ENCODE results near the gene EDEM1. TPM values are rescaled to one million over a fixed set of nuclear protein-coding genes. Genes with fewer than 3 reads are reported as not detected.

Gene EDEM1
- total RNA-seq, 4 donors from 2014 or later = 18.4 to 41.7 (median 35.8) TPM

DNA sequence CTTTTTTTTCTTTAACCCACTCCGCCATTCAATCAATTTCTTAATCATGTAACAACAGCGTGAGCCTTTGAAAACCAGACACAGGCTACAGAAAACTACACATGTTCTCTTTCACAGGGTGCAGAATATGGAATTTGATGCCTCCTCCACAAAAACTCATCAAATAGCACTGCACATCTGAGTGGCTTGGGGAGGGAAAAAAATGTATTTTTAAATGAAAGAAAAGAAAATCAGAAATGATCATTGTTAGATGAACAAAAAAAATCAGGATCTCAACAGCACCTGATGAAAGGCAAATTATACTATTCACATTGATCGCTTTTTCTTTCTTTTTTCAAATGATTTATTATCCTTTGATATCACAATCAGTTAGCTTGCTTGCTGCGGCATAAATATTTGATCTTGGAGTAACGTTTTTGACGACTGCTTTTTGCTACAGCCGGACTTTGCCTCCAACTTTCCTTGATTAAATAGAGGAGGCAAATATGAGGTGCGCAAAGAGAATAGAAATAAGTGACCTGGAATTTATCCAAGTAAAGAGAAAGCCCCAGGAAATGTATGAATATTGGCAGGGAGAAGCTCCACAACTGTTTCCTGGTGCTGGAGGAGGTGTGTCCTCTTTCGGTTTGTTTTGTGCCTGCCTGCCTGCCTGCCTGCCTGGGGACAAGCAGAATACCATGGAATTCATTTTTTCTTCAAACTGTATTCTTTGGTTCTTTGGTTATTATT, 63.1 kb downstream of the EDEM1 start:
- no peak for ATAC-seq
- TF ChIP-seq EP300 (IDR thresholded peaks at IDR 0.05) (no peak), POLR2A (IDR thresholded peaks at IDR 0.05) (no peak), POLR2AphosphoS5 (IDR thresholded peaks at IDR 0.05) (no peak)
- TF ChIP-seq, protein P1, sequence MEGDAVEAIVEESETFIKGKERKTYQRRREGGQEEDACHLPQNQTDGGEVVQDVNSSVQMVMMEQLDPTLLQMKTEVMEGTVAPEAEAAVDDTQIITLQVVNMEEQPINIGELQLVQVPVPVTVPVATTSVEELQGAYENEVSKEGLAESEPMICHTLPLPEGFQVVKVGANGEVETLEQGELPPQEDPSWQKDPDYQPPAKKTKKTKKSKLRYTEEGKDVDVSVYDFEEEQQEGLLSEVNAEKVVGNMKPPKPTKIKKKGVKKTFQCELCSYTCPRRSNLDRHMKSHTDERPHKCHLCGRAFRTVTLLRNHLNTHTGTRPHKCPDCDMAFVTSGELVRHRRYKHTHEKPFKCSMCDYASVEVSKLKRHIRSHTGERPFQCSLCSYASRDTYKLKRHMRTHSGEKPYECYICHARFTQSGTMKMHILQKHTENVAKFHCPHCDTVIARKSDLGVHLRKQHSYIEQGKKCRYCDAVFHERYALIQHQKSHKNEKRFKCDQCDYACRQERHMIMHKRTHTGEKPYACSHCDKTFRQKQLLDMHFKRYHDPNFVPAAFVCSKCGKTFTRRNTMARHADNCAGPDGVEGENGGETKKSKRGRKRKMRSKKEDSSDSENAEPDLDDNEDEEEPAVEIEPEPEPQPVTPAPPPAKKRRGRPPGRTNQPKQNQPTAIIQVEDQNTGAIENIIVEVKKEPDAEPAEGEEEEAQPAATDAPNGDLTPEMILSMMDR (IDR thresholded peaks at IDR 0.05) = no peak
- peaks cover 0 to 5% (median 0%) of the 10 kb centered on the region in 3 donors for H3K4me1 ChIP-seq
- H3K9me3 ChIP-seq = no peaks in the 10 kb centered on the region
- H3K27ac ChIP-seq = no peak overlapping the region
- H3K27me3 ChIP-seq = no peaks in the 10 kb centered on the region
- no peaks in the 10 kb centered on the region for H3K36me3 ChIP-seq
- 14 to 20% methylated on average over 9 of the region's 9 CpGs for WGBS, 2 donors (ENCODE audit: low coverage in 1 of 2)
- peak overlapping the region; percentile 25 to 40 for H3K4me3 ChIP-seq

DNA sequence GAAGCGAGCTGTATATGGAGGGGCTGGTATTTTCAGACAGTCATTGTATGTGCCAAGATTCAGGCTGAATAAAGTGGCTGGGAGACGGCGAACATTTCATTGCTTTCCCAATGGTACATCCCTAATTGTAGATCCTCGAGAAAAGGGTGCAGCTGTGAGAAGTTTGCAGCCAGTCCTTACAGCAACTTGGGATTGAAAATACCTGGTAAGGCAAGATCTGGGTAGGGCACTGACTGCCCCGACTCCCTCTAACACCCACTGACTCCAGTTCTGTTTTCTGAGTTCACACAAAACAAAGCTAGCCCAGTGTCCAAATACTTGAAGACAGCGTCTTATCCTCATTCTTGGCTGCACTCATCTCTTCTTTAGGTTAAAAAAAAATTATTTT, 63.7 kb downstream of the EDEM1 start:
- 38 to 52% methylated on average over 5 to 6 of the region's 6 CpGs for WGBS, 2 donors (ENCODE audit: low coverage in 1 of 2)
- Histone ChIP-seq H3K27me3 (no peaks in the 10 kb centered on the region), H3K9me3 (no peaks in the 10 kb centered on the region), H3K4me3 (peak overlapping the region; percentile 25 to 40), H3K36me3 (no peaks in the 10 kb centered on the region), H3K4me1 (peaks cover 0 to 5% (median 0%) of the 10 kb centered on the region in 3 donors), H3K27ac (no peak overlapping the region)
- TF ChIP-seq POLR2AphosphoS5 (IDR thresholded peaks at IDR 0.05) (no peak), POLR2A (IDR thresholded peaks at IDR 0.05) (no peak), EP300 (IDR thresholded peaks at IDR 0.05) (no peak)
- TF ChIP-seq, protein P1 (IDR thresholded peaks at IDR 0.05) = no peak
- ATAC-seq = no peak

DNA sequence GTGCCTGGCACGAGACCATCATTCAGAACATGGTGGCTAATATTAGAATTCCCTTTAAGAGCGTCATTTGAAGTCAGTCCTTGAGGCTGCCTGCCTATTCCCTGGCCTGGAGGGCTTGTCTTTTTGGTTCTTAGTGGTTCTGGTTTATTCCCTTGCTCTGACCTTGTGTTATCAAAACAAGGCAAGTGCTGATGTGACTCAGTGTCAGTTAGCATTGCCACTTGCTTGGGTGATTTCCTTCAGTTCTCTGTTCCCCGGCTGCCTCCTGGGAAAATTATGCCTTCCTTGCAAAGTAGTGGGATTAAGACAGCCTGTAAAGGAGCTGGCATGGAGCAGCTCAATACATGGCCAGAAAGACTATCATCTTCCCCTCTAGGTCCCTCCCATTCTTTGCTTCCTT, 64.6 kb downstream of the EDEM1 start:
- Histone ChIP-seq H3K36me3 (no peaks in the 10 kb centered on the region), H3K27me3 (no peaks in the 10 kb centered on the region), H3K9me3 (no peaks in the 10 kb centered on the region), H3K4me3 (no peak overlapping the region), H3K27ac (no peak overlapping the region), H3K4me1 (peaks cover 0 to 5% (median 0%) of the 10 kb centered on the region in 3 donors)
- TF ChIP-seq POLR2AphosphoS5 (IDR thresholded peaks at IDR 0.05) (no peak), POLR2A (IDR thresholded peaks at IDR 0.05) (no peak), EP300 (IDR thresholded peaks at IDR 0.05) (no peak)
- TF ChIP-seq, protein P1 (IDR thresholded peaks at IDR 0.05) = no peak
- 56 to 93% methylated on average over 1 to 3 of the region's 3 CpGs for WGBS, 2 donors (ENCODE audit: low coverage in 1 of 2)
- ATAC-seq = no peak

DNA sequence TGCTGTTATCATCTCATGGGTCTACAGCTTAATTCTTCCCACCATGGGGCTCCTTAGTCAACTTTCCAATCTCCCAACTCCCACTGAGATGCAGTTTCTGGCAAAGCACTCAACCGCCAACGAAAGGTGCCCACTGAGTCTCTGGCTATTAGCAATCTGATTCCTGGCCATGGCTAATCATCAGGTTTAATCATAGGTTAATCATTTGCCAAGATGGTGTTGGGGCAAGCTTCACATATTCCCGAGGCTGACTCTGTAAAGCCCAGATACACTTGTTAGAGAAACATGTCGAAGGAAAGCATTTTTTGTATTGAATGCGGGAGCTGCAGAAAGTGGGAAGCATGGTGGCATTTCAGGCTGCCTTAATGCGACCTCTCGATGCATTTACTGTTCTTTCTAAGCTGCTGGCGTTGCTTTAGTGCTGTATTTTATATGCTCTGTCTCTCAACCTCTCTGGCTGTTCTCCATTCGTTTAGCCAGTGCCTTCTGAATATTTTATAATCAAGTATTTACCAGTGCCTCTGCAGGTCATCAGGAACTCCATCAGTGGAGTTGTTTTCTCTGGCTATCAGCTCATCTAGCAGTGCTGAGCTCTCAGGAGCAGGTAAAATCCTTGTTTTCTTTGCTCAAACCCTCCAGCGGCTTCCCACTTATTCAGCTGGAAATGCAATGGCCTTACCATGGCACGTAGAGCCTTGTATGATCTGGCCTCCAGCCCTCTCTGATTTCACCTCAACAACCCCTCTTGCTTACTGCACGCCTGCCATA, 67.0 kb downstream of the EDEM1 start:
- peaks cover 0 to 5% (median 0%) of the 10 kb centered on the region in 3 donors for H3K4me1 ChIP-seq
- ATAC-seq = no peak
- 86 to 90% methylated on average over 11 to 12 of the region's 12 CpGs for WGBS, 2 donors (ENCODE audit: low coverage in 1 of 2)
- no peaks in the 10 kb centered on the region for H3K27me3 ChIP-seq
- H3K27ac ChIP-seq = no peak overlapping the region
- H3K36me3 ChIP-seq = no peaks in the 10 kb centered on the region
- TF ChIP-seq POLR2AphosphoS5 (IDR thresholded peaks at IDR 0.05) = no peak
- no peak for TF ChIP-seq EP300 (IDR thresholded peaks at IDR 0.05)
- TF ChIP-seq, protein P1 (IDR thresholded peaks at IDR 0.05) = no peak
- no peak for TF ChIP-seq POLR2A (IDR thresholded peaks at IDR 0.05)
- no peaks in the 10 kb centered on the region for H3K9me3 ChIP-seq
- H3K4me3 ChIP-seq = no peak overlapping the region

Measured in gastroesophageal sphincter (tissue), 4 donors.